ENCODE measurements around the gene TNFRSF1A. TPM values are rescaled to one million over a fixed set of nuclear protein-coding genes. Genes with fewer than 3 reads are reported as not detected.
A peak's percentile ranks its signal among the peaks of the same experiment; 100 is the strongest.

The TNFRSF1A gene
- total and polyA plus RNA-seq, 11 donors: 23.7 to 141 (median 54.2) TPM

DNA sequence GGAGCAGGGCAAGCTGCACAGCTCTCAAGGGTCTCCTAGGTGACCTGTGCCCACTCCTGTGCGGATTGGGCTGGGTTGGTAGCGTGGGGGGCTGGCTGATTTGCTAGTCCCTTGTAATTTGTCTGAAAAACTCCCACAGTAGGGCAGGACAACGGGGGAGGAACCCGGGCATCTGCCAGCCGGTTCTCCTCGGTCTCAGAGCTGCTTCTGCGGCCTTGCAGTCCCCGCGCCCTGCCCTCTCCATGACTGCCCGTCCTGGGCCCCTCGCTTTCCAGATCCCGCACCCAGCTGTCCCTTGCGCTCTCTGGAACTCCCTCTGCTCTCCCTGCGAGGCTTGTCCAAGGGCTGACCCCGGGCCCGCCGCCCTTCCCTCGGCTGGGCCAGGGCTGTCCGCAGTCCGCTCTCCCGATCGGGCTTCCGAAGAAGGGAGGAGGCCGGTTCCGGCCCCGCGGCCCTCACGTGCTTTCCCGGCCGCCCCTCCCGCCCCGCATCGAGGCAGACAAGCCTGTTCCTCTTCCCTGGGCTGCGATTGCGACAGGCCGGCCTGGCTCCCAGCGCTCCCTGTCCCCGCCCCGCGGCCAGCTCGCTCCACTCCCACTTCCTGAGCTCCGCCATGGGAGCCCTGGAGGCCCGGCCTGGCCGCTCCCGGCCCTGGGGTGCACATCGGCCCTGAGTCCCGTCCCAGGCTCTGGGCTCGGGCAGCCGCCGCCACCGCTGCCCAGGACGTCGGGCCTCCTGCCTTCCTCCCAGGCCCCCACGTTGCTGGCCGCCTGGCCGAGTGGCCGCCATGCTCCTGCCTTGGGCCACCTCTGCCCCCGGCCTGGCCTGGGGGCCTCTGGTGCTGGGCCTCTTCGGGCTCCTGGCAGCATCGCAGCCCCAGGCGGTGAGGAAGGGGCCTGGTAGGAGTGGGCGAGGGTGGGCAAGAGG, 42.0 kb upstream of the TNFRSF1A start, which contains the start of gene LTBR:
Gene LTBR, plus strand, starts transcription at position 591 of the 927 bp plus-strand sequence. Its CDS starts 197 bp downstream, at position 788.
- 10 to 15% (median 12%) methylated on average over 15 to 62 of the region's 62 CpGs for WGBS, 4 donors
- ATAC-seq (peak; percentile 92 to 98 (median 97)), DNase-seq (peak; percentile 96 to 99 (median 98))
- intact Hi-C loops (cut with DNase I): loop anchor here in 7 of 10 donors (2.0 to 5.0 kb wide), 4 partner anchors 42 to 322 kb away; partner anchors contain the start of gene TNFRSF1A (in 2 of the 7)
- peak within 1 kb of the TSS; percentile 75 to 98 (median 94) for H3K27ac ChIP-seq
- H3K4me1 ChIP-seq: peaks cover 0 to 75% (median 24%) of the 10 kb centered on the region in 12 donors
- H3K36me3 ChIP-seq: peaks cover 0 to 34% (median 30%) of the 10 kb centered on the region in 9 donors
- H3K4me3 ChIP-seq: peak within 1 kb of the TSS; percentile 45 to 92 (median 78)
- H3K9me3 ChIP-seq: no peaks in the 10 kb centered on the region
- no peaks in the 10 kb centered on the region for H3K27me3 ChIP-seq
- peak in 1 of 2 donors; percentile 74 for TF ChIP-seq POLR2A (IDR thresholded peaks at IDR 0.05)
- TF ChIP-seq, protein P1, sequence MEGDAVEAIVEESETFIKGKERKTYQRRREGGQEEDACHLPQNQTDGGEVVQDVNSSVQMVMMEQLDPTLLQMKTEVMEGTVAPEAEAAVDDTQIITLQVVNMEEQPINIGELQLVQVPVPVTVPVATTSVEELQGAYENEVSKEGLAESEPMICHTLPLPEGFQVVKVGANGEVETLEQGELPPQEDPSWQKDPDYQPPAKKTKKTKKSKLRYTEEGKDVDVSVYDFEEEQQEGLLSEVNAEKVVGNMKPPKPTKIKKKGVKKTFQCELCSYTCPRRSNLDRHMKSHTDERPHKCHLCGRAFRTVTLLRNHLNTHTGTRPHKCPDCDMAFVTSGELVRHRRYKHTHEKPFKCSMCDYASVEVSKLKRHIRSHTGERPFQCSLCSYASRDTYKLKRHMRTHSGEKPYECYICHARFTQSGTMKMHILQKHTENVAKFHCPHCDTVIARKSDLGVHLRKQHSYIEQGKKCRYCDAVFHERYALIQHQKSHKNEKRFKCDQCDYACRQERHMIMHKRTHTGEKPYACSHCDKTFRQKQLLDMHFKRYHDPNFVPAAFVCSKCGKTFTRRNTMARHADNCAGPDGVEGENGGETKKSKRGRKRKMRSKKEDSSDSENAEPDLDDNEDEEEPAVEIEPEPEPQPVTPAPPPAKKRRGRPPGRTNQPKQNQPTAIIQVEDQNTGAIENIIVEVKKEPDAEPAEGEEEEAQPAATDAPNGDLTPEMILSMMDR (IDR thresholded peaks at IDR 0.05): peak in 3 of 12 donors; percentile 7 to 43 (median 32)

DNA sequence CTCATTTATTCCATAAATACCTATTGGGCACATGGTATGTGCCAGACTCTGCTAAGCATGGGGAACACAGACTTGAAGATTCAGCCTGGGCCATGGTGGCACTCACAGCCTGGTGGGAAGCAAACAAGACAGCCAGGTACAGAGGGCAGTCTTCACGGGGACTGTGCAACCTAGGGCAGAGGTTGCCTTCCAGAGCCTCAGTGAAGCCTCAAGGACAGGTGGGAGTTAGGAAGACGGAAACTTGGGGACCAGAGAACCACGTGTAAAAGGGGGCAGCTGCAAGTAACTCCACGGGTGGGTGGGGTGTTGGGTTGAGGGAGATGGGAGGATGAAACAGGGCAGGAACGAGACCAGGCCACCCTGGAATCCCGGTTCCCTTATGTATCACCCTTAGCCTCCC, 41.1 kb upstream of the TNFRSF1A start:
- WGBS, 4 donors: 83 to 93% (median 87%) methylated on average over 6 of the region's 6 CpGs
- Histone ChIP-seq H3K27ac (peak overlapping the region; percentile 75 to 98 (median 94)), H3K4me3 (peak overlapping the region in 10 of 12 donors; percentile 45 to 92 (median 80)), H3K27me3 (no peaks in the 10 kb centered on the region), H3K36me3 (peaks cover 0 to 26% (median 22%) of the 10 kb centered on the region in 9 donors), H3K4me1 (peaks cover 0 to 79% (median 26%) of the 10 kb centered on the region in 12 donors), H3K9me3 (no peaks in the 10 kb centered on the region)
- no peak for TF ChIP-seq POLR2A (IDR thresholded peaks at IDR 0.05)
- TF ChIP-seq, protein P1 (IDR thresholded peaks at IDR 0.05): no peak
- intact Hi-C loops (cut with DNase I): loop anchor here in 6 of 10 donors (2.0 to 5.0 kb wide), 4 partner anchors 41 to 321 kb away; partner anchors contain the start of gene TNFRSF1A (in 2 of the 6)
- DNase-seq (no peak), ATAC-seq (no peak)

DNA sequence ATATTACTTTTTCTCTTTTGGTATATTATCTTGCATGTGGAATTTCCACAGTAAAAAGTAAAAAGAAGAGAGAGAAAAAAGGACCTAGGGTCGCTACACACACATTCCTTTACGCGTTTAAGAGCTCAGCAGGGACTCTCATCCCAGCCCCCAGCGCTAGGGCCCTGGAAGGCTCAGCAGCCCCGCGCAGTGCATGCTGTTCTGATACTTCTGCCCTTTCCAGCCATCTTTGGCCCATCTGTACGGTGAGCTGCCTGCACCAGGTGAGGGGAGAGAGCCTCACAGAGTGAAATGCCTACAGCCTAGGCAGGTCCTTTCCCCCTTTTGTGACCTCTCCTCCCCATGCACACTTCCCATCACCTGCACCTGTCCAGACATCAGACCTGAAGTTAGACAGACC, 40.5 kb upstream of the TNFRSF1A start:
- WGBS, 4 donors: 89 to 91% (median 90%) methylated on average over 7 of the region's 7 CpGs
- Histone ChIP-seq H3K27ac (peak overlapping the region in 2 of 12 donors; percentile 93 to 95), H3K4me1 (peaks cover 0 to 79% (median 32%) of the 10 kb centered on the region in 12 donors), H3K27me3 (no peaks in the 10 kb centered on the region), H3K36me3 (peaks cover 0 to 20% (median 16%) of the 10 kb centered on the region in 9 donors), H3K4me3 (no peak overlapping the region), H3K9me3 (no peaks in the 10 kb centered on the region)
- DNase-seq (no peak), ATAC-seq (no peak)
- TF ChIP-seq, protein P1 (IDR thresholded peaks at IDR 0.05): no peak
- TF ChIP-seq POLR2A (IDR thresholded peaks at IDR 0.05): no peak
- intact Hi-C loops (cut with DNase I): loop anchor here in 6 of 10 donors (2.0 to 5.0 kb wide), 4 partner anchors 40 to 320 kb away; partner anchors contain the start of gene TNFRSF1A (in 2 of the 6)
